K562 (cell line): Measurements from ENCODE around the gene OTUD5. TPM values are rescaled to one million over a fixed set of nuclear protein-coding genes. Genes with fewer than 3 reads are reported as not detected.

ENCODE experiments used
- ATF6 ChIP-seq: sonication (generic); formaldehyde crosslinking; IDR thresholded peaks from 2 replicates; pipeline ENCODE4 v1.4.0; 2020; ENCODE audit warnings: mild to moderate bottlenecking, missing genetic modification reagents
- FOS ChIP-seq: IDR thresholded peaks from 3 replicates; pipeline ENCODE4 v1.6.1; 2011; ENCODE audit not compliant: insufficient read length; ENCODE audit errors: extremely low read depth
- GABPA ChIP-seq: fragments of 200-800 bp; sonication (Bioruptor generic); conservative IDR thresholded peaks from 2 replicates; pipeline ENCODE4 v1.6.1; 2016; ENCODE audit warnings: low read depth, missing genetic modification characterization, missing compliant biosample characterization
- GMEB1 ChIP-seq: fragments of 250-450 bp; sonication (Bioruptor Pico); IDR thresholded peaks from 2 replicates; pipeline ENCODE4 v1.4.0; 2020; ENCODE audit warnings: mild to moderate bottlenecking
- PTBP1 ChIP-seq: fragments of 200-400 bp; formaldehyde crosslinking; IDR thresholded peaks from 2 replicates; pipeline ENCODE4 v1.6.1; 2017; ENCODE audit warnings: low read depth, low read length
- RB1 ChIP-seq: fragments of 450-650 bp; IDR thresholded peaks from 2 replicates; pipeline ENCODE4 v1.6.1; 2017; ENCODE audit warnings: low read depth, mild to moderate bottlenecking
- REST ChIP-seq, 2 experiments: fragments of 450-650 bp; formaldehyde crosslinking in 1 of 2; IDR thresholded peaks; 2 replicates each; pipeline versions ENCODE4 v1.4.0 to v1.6.1; 2014 to 2020; ENCODE audit warnings: mild to moderate bottlenecking in 2 of 2, borderline replicate concordance in 1 of 2, low read depth in 1 of 2
- RUNX1 ChIP-seq: sonication (generic); IDR thresholded peaks from 2 replicates; pipeline ENCODE4 v1.6.1; 2016; ENCODE audit warnings: antibody characterized with exemption, low read depth
- SFPQ ChIP-seq: fragments of 200-400 bp; formaldehyde crosslinking; IDR thresholded peaks from 2 replicates; pipeline ENCODE4 v1.6.1; 2017; ENCODE audit warnings: mild to moderate bottlenecking, low read depth, low read length, moderate library complexity
- ZNF324 ChIP-seq: fragments of 250-450 bp; sonication (Bioruptor Pico); IDR thresholded peaks from 2 replicates; pipeline ENCODE4 v1.4.0; 2020; ENCODE audit warnings: mild to moderate bottlenecking
- ZNF511 ChIP-seq: sonication (generic); formaldehyde crosslinking; IDR thresholded peaks from 2 replicates; pipeline ENCODE4 v1.8.0; 2022; ENCODE audit warnings: mild to moderate bottlenecking, missing genetic modification reagents
- ZNF717 ChIP-seq: fragments of 250-450 bp; sonication (Bioruptor Pico); IDR thresholded peaks from 2 replicates; pipeline ENCODE4 v1.5.0; 2021
- polyA plus RNA-seq, 8 experiments: library from polyadenylated mRNA; depleted of rRNA in 4 of 8; stranded (reverse) in 5 of 8; unstranded in 3 of 8; fragments of >200 nt; fragmentation: Nextera tagmentation in 2 of 8; fragmentation: Illumina TruSeq in 1 of 8; extraction: Ambion mirVana in 2 of 8; extraction: Trizol in 1 of 8; gene quantifications; 2 replicates each; pipeline versions ENCODE4 v1.2.1 to v1.2.3, GENCODE V29; 2011 to 2014; ENCODE audit warnings: inconsistent platforms in 1 of 8, missing spikeins in 1 of 8
- total RNA-seq, 7 experiments: library from RNA; depleted of rRNA in 6 of 7; stranded (reverse); fragments of >200 nt in 6 of 7; fragmentation: Illumina TruSeq in 2 of 7; extraction: Trizol in 2 of 7; gene quantifications; 2 replicates each; pipeline versions ENCODE4 v1.2.1 to v1.2.3, GENCODE V29; 2011 to 2021; ENCODE audit warnings: low replicate concordance in 1 of 7

The OTUD5 gene
- total and polyA plus RNA-seq, 9 of the 15 experiments (the other 6 are each of a cell fraction or from before 2014, with no cell fraction given): 3.6 to 102 (median 59.0) TPM

- TF ChIP-seq REST (IDR thresholded peaks at IDR 0.05; ENCODE audit: borderline replicate concordance) (no peak), REST (CRISPR knock-in tag; IDR thresholded peaks at IDR 0.05; ENCODE audit: low read depth) (no peak), FOS (peak; percentile 84), ZNF717 (no peak), RB1 (no peak), ZNF511 (CRISPR knock-in tag) (no peak), GMEB1 (CRISPR knock-in tag) (no peak), ATF6 (CRISPR knock-in tag) (no peak), PTBP1 (no peak), RUNX1 (no peak), ZNF324 (no peak), GABPA (tag) (no peak), SFPQ (no peak)
These were observed 624 bp upstream of the OTUD5 start (continued) for GRCh38 chrX:48957827-48958634.
